GM18499 (cell line): Measurements from ENCODE around the gene DUSP10.

Experiments used
- ATAC-seq: cut with Tn5 transposase; IDR thresholded peaks from one replicate; pipeline ENCODE4 v1.9.1; 2021; ENCODE audit warnings: moderate number of reproducible peaks; ENCODE audit not compliant: insufficient read depth, unreplicated experiment

DUSP10 gene

GRCh38 chr1:221697923-221698425, 43.9 kb downstream of the DUSP10 start:
- no peak for ATAC-seq

GRCh38 chr1:221696718-221697461, 45.0 kb downstream of the DUSP10 start:
- ATAC-seq, result no peak

GRCh38 chr1:221696027-221696426, 45.9 kb downstream of the DUSP10 start:
- ATAC-seq, result no peak

- no peak for ATAC-seq
These were observed 46.6 kb downstream of the DUSP10 start for GRCh38 chr1:221695301-221695700.

GRCh38 chr1:221694109-221694508, 47.8 kb downstream of the DUSP10 start:
- no peak for ATAC-seq

- no peak for ATAC-seq
These were observed 48.8 kb downstream of the DUSP10 start for GRCh38 chr1:221693087-221693486.

- no peak for ATAC-seq
These were observed 49.2 kb downstream of the DUSP10 start for GRCh38 chr1:221692643-221693042.

GRCh38 chr1:221691261-221691660, 50.6 kb downstream of the DUSP10 start:
- no peak for ATAC-seq

GRCh38 chr1:221690858-221691257, 51.0 kb downstream of the DUSP10 start:
- ATAC-seq, result no peak

- ATAC-seq, result no peak
These were observed 52.8 kb downstream of the DUSP10 start for GRCh38 chr1:221689138-221689537.

GRCh38 chr1:221688488-221688843, 53.4 kb downstream of the DUSP10 start:
- ATAC-seq, result no peak

GRCh38 chr1:221687836-221688487, 53.9 kb downstream of the DUSP10 start:
- ATAC-seq, result no peak

GRCh38 chr1:221683681-221684080, 58.2 kb downstream of the DUSP10 start:
- ATAC-seq, result no peak

- ATAC-seq, result no peak
These were observed 61.8 kb downstream of the DUSP10 start for GRCh38 chr1:221680085-221680484.

- ATAC-seq, result no peak
These were observed 63.9 kb downstream of the DUSP10 start for GRCh38 chr1:221678014-221678413.

GRCh38 chr1:221675880-221676800, 65.7 kb downstream of the DUSP10 start:
- no peak for ATAC-seq

GRCh38 chr1:221672965-221673364, 68.9 kb downstream of the DUSP10 start:
- no peak for ATAC-seq

GRCh38 chr1:221672239-221672645, 69.6 kb downstream of the DUSP10 start:
- ATAC-seq, result no peak

GRCh38 chr1:221670081-221670480, 71.8 kb downstream of the DUSP10 start:
- no peak for ATAC-seq

GRCh38 chr1:221669441-221669840, 72.4 kb downstream of the DUSP10 start:
- ATAC-seq, result no peak

GRCh38 chr1:221667504-221667903, 74.4 kb downstream of the DUSP10 start:
- ATAC-seq, result peak; percentile 92
